Mesodermal cell (in vitro differentiated cells): ENCODE results near the gene SAAL1.
"Not testable (repeated sequence)": the region's sequence is repeated elsewhere in the genome, so short reads cannot be mapped to it uniquely, and the experiment has no call there.

Experiments used
- H3K27ac ChIP-seq: 2 replicates; pipeline ENCODE4 v1.7.0; 2013; ENCODE audit warnings: mild to moderate bottlenecking, low read depth, low read length, moderate library complexity; ENCODE audit not compliant: severe bottlenecking
- H3K36me3 ChIP-seq: 2 replicates; pipeline ENCODE4 v1.7.1; 2013; ENCODE audit warnings: mild to moderate bottlenecking, low read length, moderate library complexity; ENCODE audit not compliant: control insufficient read depth, insufficient read depth
- H3K4me1 ChIP-seq: one replicate; pipeline ENCODE4 v1.7.1; 2013; ENCODE audit warnings: mild to moderate bottlenecking, low read length; ENCODE audit not compliant: insufficient read depth, control insufficient read depth, poor library complexity, severe bottlenecking
- H3K4me3 ChIP-seq: 2 replicates; pipeline ENCODE4 v1.7.0; 2013; ENCODE audit warnings: low read length, control low read depth, mild to moderate bottlenecking; ENCODE audit not compliant: insufficient read depth, poor library complexity, severe bottlenecking; ENCODE audit errors: extremely low read depth
- H3K9me3 ChIP-seq: 2 replicates; pipeline ENCODE4 v1.7.1; 2013; ENCODE audit warnings: mild to moderate bottlenecking, low read length, moderate library complexity; ENCODE audit not compliant: control insufficient read depth
- WGBS, 2 experiments: methylation state at CpG; one replicate each; pipeline ENCODE4 v1.1.5; 2013; ENCODE audit warnings: missing lambda C conversion rate in 2 of 2; ENCODE audit not compliant: insufficient coverage in 2 of 2; 5-methylcytosine and 5-hydroxymethylcytosine counted together

The SAAL1 gene

GRCh38 chr11:18121331-18121828 lies 15.5 kb upstream of the SAAL1 start:
- not testable (repeated sequence) for H3K36me3 ChIP-seq, H3K9me3 ChIP-seq, H3K4me1 ChIP-seq, H3K4me3 ChIP-seq, H3K27ac ChIP-seq
- 85 to 87% methylated on average over 9 to 12 of the region's 20 CpGs for WGBS, 2 experiments

GRCh38 chr11:18115360-18116127 lies 9.7 kb upstream of the SAAL1 start:
- Histone ChIP-seq H3K36me3 (no peaks in the 10 kb centered on the region), H3K27ac (no peak overlapping the region), H3K4me3 (no peak overlapping the region), H3K4me1 (no peaks in the 10 kb centered on the region), H3K9me3 (no peaks in the 10 kb centered on the region)
- whole genome bisulfite sequencing, 2 experiments, result 3 to 5% methylated on average over 5 to 6 of the region's 9 CpGs

GRCh38 chr11:18111005-18111404 lies 5.1 kb upstream of the SAAL1 start:
- 15 to 20% methylated on average over 2 of the region's 2 CpGs for whole genome bisulfite sequencing, 2 experiments
- H3K27ac ChIP-seq, result no peak overlapping the region
- peaks cover 2% of the 10 kb centered on the region for H3K4me1 ChIP-seq
- H3K9me3 ChIP-seq, result no peaks in the 10 kb centered on the region
- H3K36me3 ChIP-seq, result no peaks in the 10 kb centered on the region
- H3K4me3 ChIP-seq, result no peak overlapping the region

- 69 to 86% methylated on average over 2 to 3 of the region's 3 CpGs for WGBS, 2 experiments
- no peak overlapping the region for H3K27ac ChIP-seq
- no peak overlapping the region for H3K4me3 ChIP-seq
- peaks cover 2% of the 10 kb centered on the region for H3K4me1 ChIP-seq
- H3K36me3 ChIP-seq, result peaks cover 13% of the 10 kb centered on the region
- H3K9me3 ChIP-seq, result no peaks in the 10 kb centered on the region
Observed at GRCh38 chr11:18108254-18108653, 2.4 kb upstream of the SAAL1 start.

GRCh38 chr11:18106688-18107087 lies 806 bp upstream of the SAAL1 start:
- H3K4me1 ChIP-seq, result peaks cover 2% of the 10 kb centered on the region
- no peaks in the 10 kb centered on the region for H3K9me3 ChIP-seq
- 93 to 94% methylated on average over 6 to 7 of the region's 9 CpGs for WGBS, 2 experiments
- no peak overlapping the region for H3K4me3 ChIP-seq
- no peak overlapping the region for H3K27ac ChIP-seq
- peaks cover 28% of the 10 kb centered on the region for H3K36me3 ChIP-seq

GRCh38 chr11:18105086-18105801 lies 638 bp downstream of the SAAL1 start:
- H3K27ac ChIP-seq, result peak overlapping the region; percentile 29
- H3K36me3 ChIP-seq, result peaks cover 40% of the 10 kb centered on the region
- WGBS, 2 experiments, result 21 to 31% methylated on average over 10 to 16 of the region's 29 CpGs
- no peaks in the 10 kb centered on the region for H3K9me3 ChIP-seq
- peaks cover 2% of the 10 kb centered on the region for H3K4me1 ChIP-seq
- H3K4me3 ChIP-seq, result peak overlapping the region; percentile 97

- no peak overlapping the region for H3K4me3 ChIP-seq
- H3K4me1 ChIP-seq, result peaks cover under 1% of the 10 kb centered on the region
- H3K27ac ChIP-seq, result no peak overlapping the region
- peaks cover 74% of the 10 kb centered on the region for H3K36me3 ChIP-seq
- WGBS, 2 experiments, result 75 to 88% methylated on average over 2 to 3 of the region's 6 CpGs
- H3K9me3 ChIP-seq, result no peaks in the 10 kb centered on the region
Observed at GRCh38 chr11:18100926-18101656, 4.8 kb downstream of the SAAL1 start.

- Histone ChIP-seq H3K9me3 (no peaks in the 10 kb centered on the region), H3K4me1 (no peaks in the 10 kb centered on the region), H3K36me3 (peaks cover 92% of the 10 kb centered on the region), H3K4me3 (no peak overlapping the region), H3K27ac (no peak overlapping the region)
Observed at GRCh38 chr11:18093959-18094358, 11.9 kb downstream of the SAAL1 start.

- WGBS, 2 experiments, result 83 to 100% methylated on average over 2 of the region's 2 CpGs
- Histone ChIP-seq H3K9me3 (no peaks in the 10 kb centered on the region), H3K4me1 (no peaks in the 10 kb centered on the region), H3K36me3 (peaks cover 92% of the 10 kb centered on the region), H3K27ac (no peak overlapping the region), H3K4me3 (no peak overlapping the region)
Observed at GRCh38 chr11:18091731-18092130, 14.2 kb downstream of the SAAL1 start.

- 83 to 100% methylated on average over 1 of the region's 3 CpGs for WGBS, 2 experiments
- H3K27ac ChIP-seq, result no peak overlapping the region
- H3K4me3 ChIP-seq, result no peak overlapping the region
- H3K9me3 ChIP-seq, result no peaks in the 10 kb centered on the region
- no peaks in the 10 kb centered on the region for H3K4me1 ChIP-seq
- peaks cover 80% of the 10 kb centered on the region for H3K36me3 ChIP-seq
Observed at GRCh38 chr11:18088966-18089365, 16.9 kb downstream of the SAAL1 start.
